Stimulated activated CD8-positive, alpha-beta memory T cell treated with anti-CD3 and anti-CD28 coated beads, Interleukin-15, amount 100 ng/mL, for 24 hours (primary cell): Measurements from ENCODE around the gene TMEM225B.
"Not testable (repeated sequence)": the region's sequence is repeated elsewhere in the genome, so short reads cannot be mapped to it uniquely, and the experiment has no call there.

ENCODE experiments used
- DNase-seq: peaks from one replicate; pipeline ENCODE4 v3.0.0-alpha.2; 2020; ENCODE audit warnings: low read depth

TMEM225B gene

DNA sequence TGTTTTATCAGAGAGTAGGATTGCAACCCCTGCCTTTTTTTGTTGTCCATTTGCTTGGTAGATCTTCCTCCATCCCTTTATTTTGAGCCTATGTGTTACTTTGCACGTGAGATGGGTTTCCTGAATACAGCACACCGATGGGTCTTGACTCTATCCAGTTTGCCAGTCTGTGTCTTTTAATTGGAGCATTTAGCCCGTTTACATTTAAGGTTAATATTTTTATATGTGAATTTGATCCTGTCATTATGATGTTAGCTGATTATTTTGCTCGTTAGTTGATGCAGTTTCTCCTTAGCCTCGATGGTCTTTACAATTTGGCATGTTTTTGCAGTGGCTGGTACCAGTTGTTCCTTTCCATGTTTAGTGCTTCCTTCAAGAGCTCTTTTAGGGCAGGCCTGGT, 59.8 kb downstream of the TMEM225B start:
- not testable (repeated sequence) for DNase-seq
